Sciatic nerve (tissue), 2 donors: Measurements from ENCODE around the gene ZNF787. TPM values are rescaled to one million over a fixed set of nuclear protein-coding genes. Genes with fewer than 3 reads are reported as not detected.

Experiments
- ATAC-seq: fragments of 200-7000 bp; cut with Tn5 transposase; one replicate; pipeline ENCODE4 v1.9.1; 2020; ENCODE audit warnings: mild to moderate bottlenecking, moderate library complexity
- DNase-seq: peaks from one replicate; pipeline ENCODE4 v3.0.0-alpha.2; 2020; ENCODE audit warnings: low spot score
- intact Hi-C: fragments of 100-400 bp; cut with DNase I; formaldehyde crosslinking; loops from one replicate; pipeline ENCODE4 v1.14.2; 2022
- total RNA-seq: library from RNA; stranded (reverse); fragmentation: NEBNext Ultra II Directional; extraction: Animal tissue kit (Norgen Biotek cat#: 25700); gene quantifications from one replicate; pipeline ENCODE4 v1.2.1, GENCODE V29; 2021
- donor health status: DM: no; HTN: no; CAD: no.
- donor health status: DM: no; HTN: no; CAD: no.

Gene ZNF787
- total RNA-seq, 1 donor from 2014 or later: 24.6 TPM

GRCh38 chr19:56080669-56081401 lies 40.3 kb downstream of the ZNF787 start:
- intact Hi-C loops: loop anchor here (5.0 kb wide), 1 partner anchor 81 kb away; no protein-coding TSS in a partner anchor
- DNase-seq (peak; percentile 86), ATAC-seq (peak; percentile 77)

- ATAC-seq (no peak), DNase-seq (no peak)
- intact Hi-C loops: loop anchor here (5.0 kb wide), 1 partner anchor 83 kb away; no protein-coding TSS in a partner anchor
Measured at GRCh38 chr19:56079609-56080008, 41.5 kb downstream of the ZNF787 start.

DNA sequence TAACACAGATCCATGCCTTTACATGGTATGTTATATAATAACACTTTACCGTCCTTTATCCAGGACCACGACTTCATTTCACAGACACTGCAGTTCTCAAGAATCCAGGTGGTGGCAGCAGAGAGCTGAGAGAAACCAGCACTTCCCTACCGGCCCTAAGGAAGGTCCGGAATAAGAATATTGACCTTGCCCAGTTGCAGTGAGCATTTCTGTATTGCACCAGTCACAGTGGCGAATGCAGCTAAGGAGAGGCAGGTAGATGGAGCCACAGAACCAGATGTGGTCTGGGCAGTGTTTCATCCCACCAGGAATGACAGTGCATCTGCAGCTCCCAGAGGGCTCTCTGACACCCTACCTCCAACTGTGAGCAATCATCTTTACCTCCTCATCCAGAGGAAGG lies 44.6 kb downstream of the ZNF787 start:
- no peak for DNase-seq
- intact Hi-C loops: no loop called here
- peak; percentile 62 for ATAC-seq

- DNase-seq (no peak), ATAC-seq (no peak)
- intact Hi-C loops: no loop called here
Measured at GRCh38 chr19:56071151-56071550, 49.9 kb downstream of the ZNF787 start.

- DNase-seq: no peak
- intact Hi-C loops: no loop called here
- no peak for ATAC-seq
Measured at GRCh38 chr19:56069642-56070041, 51.5 kb downstream of the ZNF787 start.

GRCh38 chr19:56066152-56067023 lies 54.7 kb downstream of the ZNF787 start:
- ATAC-seq: peak; percentile 80
- DNase-seq: peak; percentile 79
- intact Hi-C loops: no loop called here

- ATAC-seq (no peak), DNase-seq (no peak)
- intact Hi-C loops: no loop called here
Measured at GRCh38 chr19:56053596-56053995, 67.5 kb downstream of the ZNF787 start.

Other genes starting within 250 kb of the ZNF787 start
- not detected for gene NLRP13, start 189.0 kb downstream of the ZNF787 start, total RNA-seq
- gene NLRP8, start 173.5 kb downstream of the ZNF787 start, total RNA-seq: not detected
- gene NLRP5, start 134.5 kb downstream of the ZNF787 start, total RNA-seq: not detected
- gene ZNF444, start 20.0 kb upstream of the ZNF787 start, total RNA-seq: 32.5 TPM
- not detected for gene GALP, start 54.7 kb upstream of the ZNF787 start, total RNA-seq
- not detected for gene ZSCAN5B, start 76.5 kb upstream of the ZNF787 start, total RNA-seq
- gene ZSCAN5C, start 81.0 kb upstream of the ZNF787 start, total RNA-seq: not detected
- gene EDDM13, start 151.5 kb upstream of the ZNF787 start, total RNA-seq: not detected
- 12.3 TPM for gene ZSCAN5A, start 193.5 kb upstream of the ZNF787 start, total RNA-seq